VCaP (cell line): ENCODE measurements around the gene PSTPIP2.
"Not testable (repeated sequence)": the region's sequence is repeated elsewhere in the genome, so short reads cannot be mapped to it uniquely, and the experiment has no call there.

Experiments used
- H3K27ac ChIP-seq: fragments of 450-650 bp; 2 replicates; pipeline ENCODE4 v1.5.1; 2017
- TF ChIP-seq, protein P1 (sequence below): fragments of 450-650 bp; conservative IDR thresholded peaks from 2 replicates; pipeline ENCODE4 v1.5.1; 2017; ENCODE audit warnings: mild to moderate bottlenecking, moderate library complexity

Gene PSTPIP2

DNA sequence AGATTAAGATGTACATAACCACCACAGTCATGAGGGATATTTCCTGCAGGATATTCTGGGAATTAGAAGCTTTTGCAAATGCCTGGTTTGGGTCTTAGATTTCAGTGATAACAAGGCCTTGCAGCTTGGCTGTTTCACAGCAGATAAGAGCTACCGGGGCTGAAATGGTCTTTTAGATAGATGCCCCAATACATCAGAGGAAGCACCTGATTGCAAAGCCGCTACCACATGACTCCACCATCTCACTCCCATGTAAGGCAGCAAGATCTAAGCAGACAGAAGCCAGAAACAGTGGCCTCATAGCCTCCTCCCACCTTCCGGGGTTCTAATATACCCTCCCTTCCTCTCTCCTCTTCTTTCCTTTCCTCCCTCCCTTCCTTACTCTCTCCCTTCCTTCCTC, 73.8 kb downstream of the PSTPIP2 start:
- peak overlapping the region; percentile 38 for H3K27ac ChIP-seq
- TF ChIP-seq, protein P1, sequence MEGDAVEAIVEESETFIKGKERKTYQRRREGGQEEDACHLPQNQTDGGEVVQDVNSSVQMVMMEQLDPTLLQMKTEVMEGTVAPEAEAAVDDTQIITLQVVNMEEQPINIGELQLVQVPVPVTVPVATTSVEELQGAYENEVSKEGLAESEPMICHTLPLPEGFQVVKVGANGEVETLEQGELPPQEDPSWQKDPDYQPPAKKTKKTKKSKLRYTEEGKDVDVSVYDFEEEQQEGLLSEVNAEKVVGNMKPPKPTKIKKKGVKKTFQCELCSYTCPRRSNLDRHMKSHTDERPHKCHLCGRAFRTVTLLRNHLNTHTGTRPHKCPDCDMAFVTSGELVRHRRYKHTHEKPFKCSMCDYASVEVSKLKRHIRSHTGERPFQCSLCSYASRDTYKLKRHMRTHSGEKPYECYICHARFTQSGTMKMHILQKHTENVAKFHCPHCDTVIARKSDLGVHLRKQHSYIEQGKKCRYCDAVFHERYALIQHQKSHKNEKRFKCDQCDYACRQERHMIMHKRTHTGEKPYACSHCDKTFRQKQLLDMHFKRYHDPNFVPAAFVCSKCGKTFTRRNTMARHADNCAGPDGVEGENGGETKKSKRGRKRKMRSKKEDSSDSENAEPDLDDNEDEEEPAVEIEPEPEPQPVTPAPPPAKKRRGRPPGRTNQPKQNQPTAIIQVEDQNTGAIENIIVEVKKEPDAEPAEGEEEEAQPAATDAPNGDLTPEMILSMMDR: no peak

DNA sequence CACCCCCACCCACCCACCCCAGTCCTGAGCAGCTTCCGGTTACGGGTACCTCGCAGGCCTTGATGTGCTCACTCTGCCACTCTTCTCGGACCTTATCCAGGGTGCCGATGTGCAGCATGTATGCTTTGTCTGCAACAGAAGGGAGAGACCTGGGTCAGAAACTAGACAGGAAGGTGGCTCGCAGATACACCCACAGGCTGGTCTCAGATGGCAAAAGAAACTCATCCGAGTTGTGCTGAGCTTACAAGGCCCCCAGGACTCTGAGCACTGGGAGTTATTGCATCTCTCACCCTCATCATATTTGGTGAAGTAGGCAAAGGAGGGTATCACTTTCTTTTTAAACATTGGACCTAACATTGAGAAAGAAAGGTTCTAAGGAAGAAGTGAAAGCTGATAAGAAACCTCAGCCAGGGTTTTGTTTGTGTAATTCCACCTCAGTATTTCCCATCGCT, 74.3 kb downstream of the PSTPIP2 start:
- TF ChIP-seq, protein P1: no peak
- H3K27ac ChIP-seq: no peak overlapping the region

DNA sequence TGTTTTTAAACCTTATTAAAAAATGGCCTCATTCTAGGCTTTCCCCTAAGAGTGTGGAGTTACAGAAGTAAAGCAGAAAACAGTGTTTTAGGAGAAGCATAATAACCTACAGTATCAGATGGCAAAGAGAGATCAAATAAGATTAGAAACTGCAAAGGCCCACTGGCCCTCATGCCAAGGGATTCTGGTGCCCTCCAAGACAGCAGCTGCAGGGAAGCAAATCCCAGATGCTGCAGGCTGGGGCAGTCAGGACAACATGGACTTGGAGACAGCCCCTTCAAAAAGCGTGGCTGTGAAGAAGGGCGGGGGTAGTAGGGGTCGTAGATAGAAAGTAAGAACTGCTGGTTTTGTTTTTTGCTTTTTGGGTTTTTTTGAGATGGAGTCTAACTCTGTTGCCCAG, 76.6 kb downstream of the PSTPIP2 start:
- TF ChIP-seq, protein P1: no peak
- H3K27ac ChIP-seq: no peak overlapping the region

- TF ChIP-seq, protein P1: no peak
- H3K27ac ChIP-seq: peak overlapping the region; percentile 24; the same call in 1 of the 2 replicates
These were observed 78.6 kb downstream of the PSTPIP2 start for GRCh38 chr18:45993438-45993837.

GRCh38 chr18:45992527-45992926, 79.5 kb downstream of the PSTPIP2 start:
- H3K27ac ChIP-seq: not testable (repeated sequence)

GRCh38 chr18:45991788-45992187, 80.3 kb downstream of the PSTPIP2 start:
- TF ChIP-seq, protein P1: no peak
- H3K27ac ChIP-seq: no peak overlapping the region

DNA sequence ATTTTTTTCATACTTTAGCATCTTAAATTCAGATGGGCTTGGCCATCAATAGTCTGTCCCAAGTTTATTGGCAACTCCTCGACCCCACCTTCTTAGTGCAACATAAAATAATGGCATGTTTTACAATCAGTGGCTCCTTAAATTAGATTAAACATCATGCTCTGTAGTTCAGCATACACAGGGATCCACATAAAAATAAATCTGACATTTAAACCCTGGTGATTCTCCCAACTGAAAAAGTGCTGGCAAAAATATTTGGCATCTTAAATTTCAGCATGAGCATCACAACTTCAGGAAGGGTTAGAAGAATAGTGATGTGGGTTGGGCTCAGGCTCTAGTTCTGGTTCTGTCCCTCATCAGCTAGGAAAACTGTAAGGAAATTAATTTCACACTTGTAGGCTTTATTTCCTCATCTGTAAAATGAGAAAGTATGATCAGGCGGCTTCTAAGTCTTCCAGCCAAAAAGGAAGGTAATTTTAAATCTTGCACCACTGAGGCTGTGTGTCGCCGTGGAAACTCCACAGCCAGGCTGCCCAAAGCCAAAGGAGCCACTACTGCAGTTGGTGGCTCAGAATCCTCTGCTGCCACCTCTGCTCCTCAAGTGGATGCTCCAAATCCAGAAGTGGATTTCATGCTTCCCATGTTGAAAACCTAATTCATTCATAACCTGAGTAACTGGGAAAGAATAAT, 87.4 kb downstream of the PSTPIP2 start:
- TF ChIP-seq, protein P1: no peak
- no peak overlapping the region for H3K27ac ChIP-seq

DNA sequence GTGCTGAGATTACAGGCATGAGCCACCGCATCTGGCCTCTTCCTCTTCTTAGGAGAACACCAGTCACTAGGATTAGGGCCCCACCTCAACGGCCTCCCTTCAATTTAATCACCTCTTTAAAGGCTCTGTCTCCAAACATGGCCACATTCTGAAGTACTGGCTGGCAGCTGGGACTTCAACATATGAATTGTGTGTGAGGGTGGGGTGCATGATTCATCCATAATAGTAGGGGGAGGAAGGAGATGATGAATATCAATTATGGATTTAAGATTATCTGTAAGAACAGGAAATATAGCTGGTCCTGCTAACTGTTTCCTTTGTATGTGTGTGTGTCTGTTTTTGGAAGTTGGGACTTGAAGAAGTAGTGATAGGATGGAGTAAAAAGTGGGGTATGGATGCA, 90.2 kb downstream of the PSTPIP2 start:
- TF ChIP-seq, protein P1: no peak
- no peak overlapping the region for H3K27ac ChIP-seq
